HFF-Myc (cell line): Measurements from ENCODE around the gene DOCK9.

ENCODE experiments used
- DNase-seq: peaks from one replicate; pipeline ENCODE4 v3.0.0-alpha.2; 2011; ENCODE audit warnings: low read depth; ENCODE audit errors: extremely low read depth
- H3K4me3 ChIP-seq: replicated peaks from 2 replicates; pipeline ENCODE4 v1.5.1; 2011; ENCODE audit warnings: low read depth, mild to moderate bottlenecking, control low read depth, low read length
- CTCF ChIP-seq: IDR thresholded peaks from 2 replicates; pipeline ENCODE4 v1.5.1; 2012; ENCODE audit warnings: mild to moderate bottlenecking, low read depth, low read length, control low read depth; ENCODE audit errors: missing control alignments

DOCK9 gene

GRCh38 chr13:98942485-98942884, 35.4 kb downstream of the DOCK9 start:
- no peak overlapping the region for H3K4me3 ChIP-seq
- no peak for DNase-seq
- TF ChIP-seq CTCF = no peak

- no peak for TF ChIP-seq CTCF
- no peak for DNase-seq
- no peak overlapping the region for H3K4me3 ChIP-seq
Measured at GRCh38 chr13:98941536-98941935, 36.3 kb downstream of the DOCK9 start.

GRCh38 chr13:98941126-98941525, 36.7 kb downstream of the DOCK9 start:
- TF ChIP-seq CTCF = no peak
- no peak for DNase-seq
- H3K4me3 ChIP-seq = no peak overlapping the region

GRCh38 chr13:98940325-98941001, 37.4 kb downstream of the DOCK9 start:
- TF ChIP-seq CTCF = no peak
- no peak overlapping the region for H3K4me3 ChIP-seq
- no peak for DNase-seq

- H3K4me3 ChIP-seq = no peak overlapping the region
Measured at GRCh38 chr13:98939660-98940191, 38.1 kb downstream of the DOCK9 start.

GRCh38 chr13:98938801-98939200, 39.1 kb downstream of the DOCK9 start:
- no peak for DNase-seq
- TF ChIP-seq CTCF = no peak
- no peak overlapping the region for H3K4me3 ChIP-seq

More at GRCh38 chr13:98939660-98940191, 38.1 kb downstream of the DOCK9 start:
- no peak for TF ChIP-seq CTCF
- DNase-seq = no peak
